WI38 (cell line): Measurements from ENCODE around the gene SLC15A3.

Experiments
- H3K4me3 ChIP-seq: 2 replicates; pipeline ENCODE4 v1.5.1; 2011; ENCODE audit warnings: low read depth, mild to moderate bottlenecking, control low read depth, low read length
- CTCF ChIP-seq: IDR thresholded peaks from 2 replicates; pipeline ENCODE4 v1.5.1; 2012; ENCODE audit warnings: low read depth, mild to moderate bottlenecking, control low read depth, low read length

SLC15A3 gene

DNA sequence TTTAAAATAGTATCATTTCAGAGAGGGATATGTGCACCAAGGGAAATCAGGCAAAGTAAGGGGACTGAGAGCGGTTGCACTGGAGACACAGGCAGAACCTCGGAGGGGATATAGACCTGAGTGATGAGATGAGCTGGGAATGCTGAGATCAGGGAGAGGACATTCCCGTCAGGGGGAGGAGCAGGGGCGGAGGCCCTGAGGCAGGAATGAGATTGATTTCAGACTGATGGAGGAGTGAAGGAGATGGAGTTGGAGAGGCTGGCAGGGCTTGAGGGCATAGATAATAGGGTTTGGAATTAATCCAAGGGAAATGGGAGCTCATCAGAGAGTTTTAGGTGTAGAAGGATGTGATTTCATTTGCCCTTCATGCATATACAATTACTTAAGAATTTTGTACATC lies 32.7 kb upstream of the SLC15A3 start:
- no peak overlapping the region for H3K4me3 ChIP-seq
- TF ChIP-seq CTCF: no peak

GRCh38 chr11:60984149-60984548 lies 32.2 kb upstream of the SLC15A3 start:
- no peak for TF ChIP-seq CTCF
- no peak overlapping the region for H3K4me3 ChIP-seq

DNA sequence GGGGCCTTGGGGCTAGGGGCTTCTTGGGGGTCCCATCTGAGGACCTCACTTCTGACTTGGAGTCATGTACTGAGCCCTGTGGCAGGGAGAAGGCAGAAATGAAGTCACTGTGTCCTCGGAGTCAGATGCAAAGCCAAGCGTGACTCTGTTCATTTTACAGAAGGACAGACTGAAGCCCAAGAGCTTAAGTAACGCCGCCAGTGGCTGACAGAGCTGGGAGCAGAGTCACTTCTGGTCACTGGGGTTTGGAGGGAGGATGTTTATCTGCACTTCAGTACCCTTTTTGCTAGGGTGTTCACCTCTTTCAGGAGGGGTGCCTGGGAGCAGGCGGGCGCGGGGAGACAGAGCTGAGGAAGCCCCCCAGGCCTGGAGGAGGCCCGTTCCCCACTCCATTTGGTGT lies 30.2 kb upstream of the SLC15A3 start:
- H3K4me3 ChIP-seq: no peak overlapping the region
- no peak for TF ChIP-seq CTCF

DNA sequence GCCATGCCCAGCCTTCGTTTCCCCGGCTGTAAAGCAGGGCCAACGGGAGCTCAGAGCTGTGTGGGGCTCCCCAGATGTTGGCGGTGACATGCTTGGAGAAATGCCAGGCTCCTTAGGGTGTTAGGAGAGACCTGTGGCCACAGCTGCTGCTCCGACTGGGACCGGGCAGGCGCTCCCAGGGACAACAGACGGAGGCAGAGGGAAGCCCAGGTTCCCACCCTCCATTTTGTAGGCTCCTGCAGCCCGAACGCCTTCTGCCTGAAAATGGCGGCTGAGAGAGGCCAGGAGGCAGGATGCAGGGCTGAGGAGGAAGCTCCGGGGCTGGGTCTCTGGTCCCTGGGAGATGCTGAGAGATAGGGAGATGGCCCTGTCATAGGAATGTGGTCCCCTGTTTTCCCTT lies 29.5 kb upstream of the SLC15A3 start:
- H3K4me3 ChIP-seq: no peak overlapping the region
- TF ChIP-seq CTCF: no peak

GRCh38 chr11:60978546-60979380 lies 26.8 kb upstream of the SLC15A3 start:
- TF ChIP-seq CTCF: no peak
- no peak overlapping the region for H3K4me3 ChIP-seq

- TF ChIP-seq CTCF: no peak
- H3K4me3 ChIP-seq: no peak overlapping the region
These were observed 25.9 kb upstream of the SLC15A3 start for GRCh38 chr11:60977836-60978235.

GRCh38 chr11:60977224-60977623 lies 25.2 kb upstream of the SLC15A3 start:
- H3K4me3 ChIP-seq: no peak overlapping the region

More at GRCh38 chr11:60977224-60977623, 25.2 kb upstream of the SLC15A3 start:
- no peak for TF ChIP-seq CTCF
